Fibroblast of pulmonary artery (primary cell): ENCODE data around the gene TP53AIP1.

ENCODE experiments used
- DNase-seq: peaks from one replicate; pipeline ENCODE4 v3.0.0-alpha.2; 2010; ENCODE audit warnings: low read depth
- H3K4me3 ChIP-seq: replicated peaks from 2 replicates; pipeline ENCODE4 v1.5.1; 2011; ENCODE audit warnings: low read depth, mild to moderate bottlenecking, control low read depth, low read length, moderate library complexity
- TF ChIP-seq, protein P1 (sequence below): IDR thresholded peaks from 2 replicates; pipeline ENCODE4 v1.5.1; 2011; ENCODE audit warnings: mild to moderate bottlenecking, control low read depth, low read length, inconsistent platforms; ENCODE audit errors: missing control alignments

TP53AIP1 gene

DNA sequence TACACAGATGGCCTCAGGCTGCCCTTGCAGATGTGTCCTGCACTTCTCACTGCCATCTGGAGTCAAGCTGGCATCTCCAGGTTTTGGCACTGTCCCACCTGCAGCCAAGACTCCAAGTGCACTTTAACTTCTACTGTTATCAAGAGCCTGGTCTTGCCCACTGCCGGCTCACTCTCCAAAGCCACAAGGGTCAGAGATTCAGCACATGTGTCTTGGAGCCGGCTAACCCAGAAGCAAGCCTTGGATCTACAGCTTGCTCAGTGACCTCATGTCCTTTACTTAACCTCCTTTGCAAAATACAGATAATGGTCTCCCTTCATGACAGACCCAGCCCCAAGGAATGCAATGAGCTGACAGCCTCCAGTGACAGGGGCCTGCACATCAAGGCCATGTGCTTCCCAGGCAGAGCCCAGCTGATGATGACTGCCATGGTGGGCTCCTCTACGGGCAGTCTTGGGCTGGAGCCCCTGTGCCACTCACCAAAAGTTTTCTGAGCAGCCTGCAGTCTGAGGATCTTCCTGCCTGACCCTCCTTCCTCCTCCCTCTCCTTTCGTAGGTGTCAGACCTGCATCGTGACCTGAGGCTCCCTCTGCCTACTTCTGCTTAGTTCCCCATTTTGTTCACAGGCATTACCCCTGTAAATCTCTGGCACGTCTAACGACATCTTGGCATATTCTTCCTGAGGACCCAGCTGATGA lies 9.0 kb downstream of the TP53AIP1 start:
- DNase-seq: no peak
- TF ChIP-seq, protein P1, sequence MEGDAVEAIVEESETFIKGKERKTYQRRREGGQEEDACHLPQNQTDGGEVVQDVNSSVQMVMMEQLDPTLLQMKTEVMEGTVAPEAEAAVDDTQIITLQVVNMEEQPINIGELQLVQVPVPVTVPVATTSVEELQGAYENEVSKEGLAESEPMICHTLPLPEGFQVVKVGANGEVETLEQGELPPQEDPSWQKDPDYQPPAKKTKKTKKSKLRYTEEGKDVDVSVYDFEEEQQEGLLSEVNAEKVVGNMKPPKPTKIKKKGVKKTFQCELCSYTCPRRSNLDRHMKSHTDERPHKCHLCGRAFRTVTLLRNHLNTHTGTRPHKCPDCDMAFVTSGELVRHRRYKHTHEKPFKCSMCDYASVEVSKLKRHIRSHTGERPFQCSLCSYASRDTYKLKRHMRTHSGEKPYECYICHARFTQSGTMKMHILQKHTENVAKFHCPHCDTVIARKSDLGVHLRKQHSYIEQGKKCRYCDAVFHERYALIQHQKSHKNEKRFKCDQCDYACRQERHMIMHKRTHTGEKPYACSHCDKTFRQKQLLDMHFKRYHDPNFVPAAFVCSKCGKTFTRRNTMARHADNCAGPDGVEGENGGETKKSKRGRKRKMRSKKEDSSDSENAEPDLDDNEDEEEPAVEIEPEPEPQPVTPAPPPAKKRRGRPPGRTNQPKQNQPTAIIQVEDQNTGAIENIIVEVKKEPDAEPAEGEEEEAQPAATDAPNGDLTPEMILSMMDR: no peak
- H3K4me3 ChIP-seq: no peak overlapping the region

DNA sequence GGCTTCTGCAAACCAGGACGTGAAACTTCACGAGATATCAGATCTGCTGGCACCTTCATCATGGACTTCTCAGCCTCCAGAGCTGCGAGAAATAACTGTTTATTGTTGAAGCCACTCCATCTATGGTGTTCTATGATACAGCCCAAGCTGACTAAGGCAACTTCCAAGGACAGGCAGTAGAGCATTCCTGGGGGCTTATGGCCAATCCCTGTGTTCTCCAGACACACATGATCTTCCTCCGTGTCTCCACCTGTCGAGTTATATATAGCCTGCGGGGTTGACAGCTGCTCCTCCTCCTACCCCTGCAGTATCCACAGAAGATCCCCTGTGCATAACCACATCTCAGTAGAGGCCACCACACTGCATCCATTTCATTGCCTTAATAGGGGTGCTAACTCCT lies 11.0 kb downstream of the TP53AIP1 start:
- TF ChIP-seq, protein P1: no peak
- no peak for DNase-seq
- H3K4me3 ChIP-seq: no peak overlapping the region

DNA sequence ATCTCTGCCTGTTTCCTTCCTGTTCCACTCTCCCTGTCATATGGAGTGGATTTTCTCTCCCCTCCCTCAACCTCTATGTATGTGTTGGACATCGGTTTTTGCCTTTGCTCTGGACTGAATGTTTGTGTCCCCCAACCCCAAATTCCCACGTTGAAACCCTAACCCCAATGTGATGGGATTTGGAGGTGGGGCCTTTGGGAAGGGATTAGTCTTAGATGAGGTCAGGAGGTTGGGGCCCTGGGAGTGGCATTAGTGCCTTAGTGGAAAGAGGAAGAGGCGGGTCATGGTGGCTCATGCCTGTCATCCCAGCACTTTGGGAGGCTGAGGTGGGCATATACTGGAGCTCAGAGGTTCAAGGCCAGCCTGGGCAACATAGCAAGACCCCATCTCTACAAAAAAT lies 11.6 kb downstream of the TP53AIP1 start:
- TF ChIP-seq, protein P1: no peak
- DNase-seq: no peak
- no peak overlapping the region for H3K4me3 ChIP-seq

DNA sequence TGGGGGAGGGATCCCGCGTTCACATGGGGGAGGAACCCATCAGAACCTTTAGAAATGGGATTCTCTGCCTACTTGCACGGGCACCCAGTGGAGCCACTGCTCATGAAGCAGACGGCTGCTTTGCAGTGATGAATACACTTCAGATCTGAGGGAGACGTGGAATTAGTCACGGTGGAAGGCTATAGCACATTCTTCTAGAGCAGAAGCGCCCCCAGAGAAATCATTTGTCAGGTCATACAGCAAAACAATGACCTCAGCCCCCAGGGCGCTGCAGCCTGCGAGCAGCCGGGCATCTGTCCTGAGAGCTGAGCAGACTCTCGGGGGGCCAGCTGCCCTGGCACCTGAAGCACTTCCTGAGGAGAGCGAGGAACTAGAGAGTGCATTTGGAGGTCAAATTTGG lies 12.7 kb downstream of the TP53AIP1 start:
- TF ChIP-seq, protein P1: no peak
- no peak for DNase-seq
- no peak overlapping the region for H3K4me3 ChIP-seq

DNA sequence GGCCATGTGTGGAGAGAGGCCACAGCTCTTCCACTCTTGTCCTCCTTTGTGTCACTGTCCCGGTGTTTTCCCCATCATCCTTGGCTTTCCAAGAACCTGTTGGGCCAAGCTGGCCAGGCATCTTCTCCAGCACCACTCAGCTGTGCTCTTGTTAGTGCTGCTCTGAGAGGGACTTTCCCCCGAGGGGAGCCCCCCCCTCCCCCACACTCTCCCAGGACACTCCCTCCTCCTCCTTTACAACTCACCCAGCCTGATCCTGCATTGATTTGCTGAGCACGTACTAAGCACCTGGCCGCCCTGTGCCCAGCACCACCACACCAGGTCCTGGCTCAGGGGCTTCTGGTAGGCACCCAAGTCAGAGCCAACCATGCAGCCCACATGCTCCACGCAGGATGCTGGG lies 13.2 kb downstream of the TP53AIP1 start:
- no peak for DNase-seq
- no peak overlapping the region for H3K4me3 ChIP-seq
- TF ChIP-seq, protein P1: no peak

DNA sequence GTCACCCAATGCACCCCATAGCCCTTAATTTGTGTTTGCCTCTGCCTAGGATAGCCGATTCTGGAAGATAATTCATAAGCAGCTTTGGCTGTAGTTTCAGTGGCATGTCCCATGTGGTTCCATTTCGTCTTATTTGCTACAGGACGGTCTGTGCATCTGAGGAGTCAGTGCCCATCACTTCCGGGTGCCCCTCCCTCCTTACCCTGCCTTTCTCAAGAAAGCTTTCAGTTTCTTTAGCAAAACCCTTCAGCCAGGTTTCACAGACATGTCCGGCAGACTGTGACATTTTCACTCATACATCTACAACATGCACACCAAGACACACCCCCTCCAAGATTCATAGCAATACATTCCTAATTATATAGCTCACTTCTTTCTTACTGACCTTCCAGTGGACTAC lies 14.3 kb downstream of the TP53AIP1 start:
- no peak for DNase-seq
- H3K4me3 ChIP-seq: no peak overlapping the region
- TF ChIP-seq, protein P1: no peak

DNA sequence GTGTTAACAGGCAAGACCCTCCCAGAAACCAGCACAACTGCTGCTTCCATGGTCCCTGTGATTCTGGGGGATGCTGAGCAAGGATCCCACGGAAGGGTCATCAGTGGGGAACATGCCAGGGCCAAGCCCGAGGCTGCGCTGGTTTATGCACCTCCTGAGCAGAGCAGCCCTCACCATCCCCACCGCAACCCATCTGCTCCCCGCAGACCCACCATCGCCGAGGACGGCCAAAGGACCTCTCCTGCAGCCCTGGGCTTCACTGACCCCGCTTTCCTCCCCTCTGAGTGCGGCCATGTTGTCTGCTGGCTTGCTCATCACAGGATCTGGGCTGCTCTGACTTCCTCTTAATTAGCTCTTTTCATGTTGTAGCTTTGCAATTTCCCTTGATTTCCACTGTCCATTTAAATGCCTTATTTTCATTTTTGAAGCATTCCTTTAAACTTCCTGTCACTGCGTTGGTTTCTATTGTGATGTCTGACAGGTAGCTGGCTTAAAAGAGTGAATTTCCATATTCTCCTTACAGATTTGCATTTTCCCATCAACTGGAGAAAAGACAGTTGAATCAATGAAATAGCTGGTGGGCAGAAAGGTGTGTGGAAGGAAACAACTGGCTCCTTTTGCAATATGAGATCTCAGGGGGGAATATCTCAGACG lies 14.9 kb downstream of the TP53AIP1 start:
- no peak for DNase-seq
- H3K4me3 ChIP-seq: no peak overlapping the region
- TF ChIP-seq, protein P1: no peak
